Mononuclear cell (primary cell): ENCODE measurements around the gene PFKFB3. TPM values are rescaled to one million over a fixed set of nuclear protein-coding genes. Genes with fewer than 3 reads are reported as not detected.
"Not testable (repeated sequence)": the region's sequence is repeated elsewhere in the genome, so short reads cannot be mapped to it uniquely, and the experiment has no call there.

ENCODE experiments used
- H3K27me3 ChIP-seq: 2 replicates; pipeline ENCODE4 v1.6.0; 2011; ENCODE audit warnings: low read length, control low read depth; ENCODE audit not compliant: insufficient read depth
- H3K4me1 ChIP-seq: 2 replicates; pipeline ENCODE4 v1.5.1; 2011; ENCODE audit warnings: mild to moderate bottlenecking, low read length, control low read depth; ENCODE audit not compliant: insufficient read depth
- H3K4me3 ChIP-seq: 2 replicates; pipeline ENCODE4 v1.5.1; 2011; ENCODE audit warnings: mild to moderate bottlenecking, low read length, moderate library complexity
- H3K9me3 ChIP-seq: 2 replicates; pipeline ENCODE4 v1.5.1; 2011; ENCODE audit warnings: low read depth, mild to moderate bottlenecking, control low read depth, low read length
- total RNA-seq: library from RNA; depleted of rRNA; stranded (reverse); fragments of >200 nt; gene quantifications from one replicate; pipeline ENCODE4 v1.2.3, GENCODE V29; 2012

Gene PFKFB3
- total RNA-seq, 1 donor = 208 TPM

- H3K4me1 ChIP-seq = no peaks in the 10 kb centered on the region
- no peaks in the 10 kb centered on the region for H3K27me3 ChIP-seq
- no peak overlapping the region for H3K4me3 ChIP-seq
- no peaks in the 10 kb centered on the region for H3K9me3 ChIP-seq
Measured at GRCh38 chr10:6228647-6229046, 25.9 kb downstream of the PFKFB3 start.

GRCh38 chr10:6229290-6229689, 26.6 kb downstream of the PFKFB3 start:
- H3K4me3 ChIP-seq = no peak overlapping the region
- no peaks in the 10 kb centered on the region for H3K27me3 ChIP-seq
- no peaks in the 10 kb centered on the region for H3K4me1 ChIP-seq
- no peaks in the 10 kb centered on the region for H3K9me3 ChIP-seq

DNA sequence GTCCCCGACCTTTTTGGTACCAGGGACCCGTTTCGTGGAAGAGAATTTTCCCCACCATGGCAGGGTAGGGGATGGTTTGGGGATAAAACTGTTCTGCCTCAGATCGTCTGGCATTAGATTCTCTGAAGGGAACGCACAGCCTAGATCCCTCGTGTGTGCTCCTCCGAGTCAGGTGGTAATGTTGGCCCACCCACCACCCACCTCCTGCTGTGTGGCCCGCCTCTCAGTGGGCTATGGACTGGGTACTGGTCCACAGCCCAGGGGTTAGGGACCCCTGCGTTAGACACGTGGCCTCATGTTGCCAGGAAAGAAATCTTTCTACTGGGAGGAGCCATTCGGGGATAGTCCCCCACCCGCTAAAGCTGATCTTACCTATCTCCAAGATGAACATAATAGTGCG, 27.0 kb downstream of the PFKFB3 start:
- H3K27me3 ChIP-seq = no peaks in the 10 kb centered on the region
- no peak overlapping the region for H3K4me3 ChIP-seq
- no peaks in the 10 kb centered on the region for H3K4me1 ChIP-seq
- no peaks in the 10 kb centered on the region for H3K9me3 ChIP-seq

DNA sequence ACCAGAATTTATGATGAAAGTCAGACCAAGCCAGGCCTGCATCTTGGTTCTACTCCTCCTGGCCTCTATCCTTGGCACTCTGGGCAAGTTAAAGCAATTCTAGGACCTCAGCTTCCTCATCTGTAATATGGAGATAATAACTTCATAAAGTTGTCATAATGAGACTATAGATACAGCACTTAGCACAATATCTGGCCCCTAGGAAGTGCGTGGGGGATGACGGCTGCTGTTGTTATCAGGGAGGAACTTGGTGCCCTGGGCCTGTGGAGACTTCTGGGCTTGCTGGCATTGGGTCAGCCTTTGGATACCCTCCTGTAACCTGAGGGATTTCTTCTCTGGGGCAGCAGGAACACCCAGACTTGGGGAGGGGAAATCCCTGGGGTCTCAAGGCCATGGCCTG, 27.6 kb downstream of the PFKFB3 start:
- H3K4me1 ChIP-seq = no peaks in the 10 kb centered on the region
- no peak overlapping the region for H3K4me3 ChIP-seq
- no peaks in the 10 kb centered on the region for H3K27me3 ChIP-seq
- no peaks in the 10 kb centered on the region for H3K9me3 ChIP-seq

GRCh38 chr10:6231146-6231545, 28.4 kb downstream of the PFKFB3 start:
- Histone ChIP-seq H3K4me1 (no peaks in the 10 kb centered on the region), H3K27me3 (no peaks in the 10 kb centered on the region), H3K9me3 (no peaks in the 10 kb centered on the region), H3K4me3 (no peak overlapping the region)

DNA sequence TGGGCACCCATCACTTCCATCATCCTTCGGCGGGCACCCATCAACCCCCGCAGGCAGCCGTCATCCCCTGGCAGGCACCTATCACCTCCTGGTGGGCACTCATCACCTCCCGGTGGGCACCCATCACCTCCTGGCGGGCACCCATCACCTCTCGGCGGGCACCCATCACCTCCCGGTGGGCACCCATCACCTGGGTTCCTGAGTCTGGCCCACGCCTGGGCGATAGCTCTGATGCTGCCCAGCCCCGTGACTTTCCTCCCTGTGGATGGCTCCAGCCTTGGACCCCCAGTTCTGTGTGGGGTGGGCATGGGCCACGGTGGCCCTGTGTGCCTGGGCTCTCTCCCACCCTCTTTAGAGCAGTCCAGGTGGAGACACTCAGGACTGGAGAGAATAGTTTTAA, 29.0 kb downstream of the PFKFB3 start:
- no peaks in the 10 kb centered on the region for H3K4me1 ChIP-seq
- H3K27me3 ChIP-seq = no peaks in the 10 kb centered on the region
- no peaks in the 10 kb centered on the region for H3K9me3 ChIP-seq
- H3K4me3 ChIP-seq = no peak overlapping the region

GRCh38 chr10:6232225-6232807, 29.6 kb downstream of the PFKFB3 start:
- Histone ChIP-seq H3K27me3 (no peaks in the 10 kb centered on the region), H3K4me1 (no peaks in the 10 kb centered on the region), H3K9me3 (no peaks in the 10 kb centered on the region), H3K4me3 (no peak overlapping the region)

DNA sequence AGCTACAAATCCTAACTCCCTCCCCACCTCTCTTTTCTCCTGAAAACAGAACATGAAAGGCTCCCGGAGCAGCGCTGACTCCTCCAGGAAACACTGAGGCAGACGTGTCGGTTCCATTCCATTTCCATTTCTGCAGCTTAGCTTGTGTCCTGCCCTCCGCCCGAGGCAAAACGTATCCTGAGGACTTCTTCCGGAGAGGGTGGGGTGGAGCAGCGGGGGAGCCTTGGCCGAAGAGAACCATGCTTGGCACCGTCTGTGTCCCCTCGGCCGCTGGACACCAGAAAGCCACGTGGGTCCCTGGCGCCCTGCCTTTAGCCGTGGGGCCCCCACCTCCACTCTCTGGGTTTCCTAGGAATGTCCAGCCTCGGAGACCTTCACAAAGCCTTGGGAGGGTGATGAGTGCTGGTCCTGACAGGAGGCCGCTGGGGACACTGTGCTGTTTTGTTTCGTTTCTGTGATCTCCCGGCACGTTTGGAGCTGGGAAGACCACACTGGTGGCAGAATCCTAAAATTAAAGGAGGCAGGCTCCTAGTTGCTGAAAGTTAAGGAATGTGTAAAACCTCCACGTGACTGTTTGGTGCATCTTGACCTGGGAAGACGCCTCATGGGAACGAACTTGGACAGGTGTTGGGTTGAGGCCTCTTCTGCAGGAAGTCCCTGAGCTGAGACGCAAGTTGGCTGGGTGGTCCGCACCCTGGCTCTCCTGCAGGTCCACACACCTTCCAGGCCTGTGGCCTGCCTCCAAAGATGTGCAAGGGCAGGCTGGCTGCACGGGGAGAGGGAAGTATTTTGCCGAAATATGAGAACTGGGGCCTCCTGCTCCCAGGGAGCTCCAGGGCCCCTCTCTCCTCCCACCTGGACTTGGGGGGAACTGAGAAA, 30.4 kb downstream of the PFKFB3 start:
- no peaks in the 10 kb centered on the region for H3K4me1 ChIP-seq
- no peaks in the 10 kb centered on the region for H3K27me3 ChIP-seq
- no peak overlapping the region for H3K4me3 ChIP-seq
- H3K9me3 ChIP-seq = no peaks in the 10 kb centered on the region

DNA sequence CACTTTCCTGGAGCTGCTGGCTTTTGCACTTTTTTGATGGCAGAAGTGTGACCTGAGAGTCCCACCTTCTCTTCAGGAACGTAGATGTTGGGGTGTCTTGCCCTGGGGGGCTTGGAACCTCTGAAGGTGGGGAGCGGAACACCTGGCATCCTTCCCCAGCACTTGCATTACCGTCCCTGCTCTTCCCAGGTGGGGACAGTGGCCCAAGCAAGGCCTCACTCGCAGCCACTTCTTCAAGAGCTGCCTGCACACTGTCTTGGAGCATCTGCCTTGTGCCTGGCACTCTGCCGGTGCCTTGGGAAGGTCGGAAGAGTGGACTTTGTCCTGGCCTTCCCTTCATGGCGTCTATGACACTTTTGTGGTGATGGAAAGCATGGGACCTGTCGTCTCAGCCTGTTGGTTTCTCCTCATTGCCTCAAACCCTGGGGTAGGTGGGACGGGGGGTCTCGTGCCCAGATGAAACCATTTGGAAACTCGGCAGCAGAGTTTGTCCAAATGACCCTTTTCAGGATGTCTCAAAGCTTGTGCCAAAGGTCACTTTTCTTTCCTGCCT, 31.1 kb downstream of the PFKFB3 start:
- H3K27me3 ChIP-seq = no peaks in the 10 kb centered on the region
- no peak overlapping the region for H3K4me3 ChIP-seq
- no peaks in the 10 kb centered on the region for H3K9me3 ChIP-seq
- H3K4me1 ChIP-seq = peaks cover 4% of the 10 kb centered on the region

DNA sequence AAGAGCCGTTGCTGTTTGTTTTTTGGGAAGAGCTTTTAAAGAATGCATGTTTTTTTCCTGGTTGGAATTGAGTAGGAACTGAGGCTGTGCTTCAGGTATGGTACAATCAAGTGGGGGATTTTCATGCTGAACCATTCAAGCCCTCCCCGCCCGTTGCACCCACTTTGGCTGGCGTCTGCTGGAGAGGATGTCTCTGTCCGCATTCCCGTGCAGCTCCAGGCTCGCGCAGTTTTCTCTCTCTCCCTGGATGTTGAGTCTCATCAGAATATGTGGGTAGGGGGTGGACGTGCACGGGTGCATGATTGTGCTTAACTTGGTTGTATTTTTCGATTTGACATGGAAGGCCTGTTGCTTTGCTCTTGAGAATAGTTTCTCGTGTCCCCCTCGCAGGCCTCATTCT, 31.6 kb downstream of the PFKFB3 start:
- H3K4me1 ChIP-seq = peaks cover 10% of the 10 kb centered on the region
- no peak overlapping the region for H3K4me3 ChIP-seq
- no peaks in the 10 kb centered on the region for H3K27me3 ChIP-seq
- H3K9me3 ChIP-seq = no peaks in the 10 kb centered on the region

GRCh38 chr10:6236349-6237198, 33.8 kb downstream of the PFKFB3 start:
- Histone ChIP-seq H3K27me3 (no peaks in the 10 kb centered on the region), H3K4me3 (no peak overlapping the region), H3K9me3 (no peaks in the 10 kb centered on the region), H3K4me1 (peaks cover 14% of the 10 kb centered on the region)

GRCh38 chr10:6237199-6237530, 34.4 kb downstream of the PFKFB3 start:
- Histone ChIP-seq H3K4me3 (no peak overlapping the region), H3K27me3 (no peaks in the 10 kb centered on the region), H3K4me1 (peaks cover 14% of the 10 kb centered on the region), H3K9me3 (no peaks in the 10 kb centered on the region)

DNA sequence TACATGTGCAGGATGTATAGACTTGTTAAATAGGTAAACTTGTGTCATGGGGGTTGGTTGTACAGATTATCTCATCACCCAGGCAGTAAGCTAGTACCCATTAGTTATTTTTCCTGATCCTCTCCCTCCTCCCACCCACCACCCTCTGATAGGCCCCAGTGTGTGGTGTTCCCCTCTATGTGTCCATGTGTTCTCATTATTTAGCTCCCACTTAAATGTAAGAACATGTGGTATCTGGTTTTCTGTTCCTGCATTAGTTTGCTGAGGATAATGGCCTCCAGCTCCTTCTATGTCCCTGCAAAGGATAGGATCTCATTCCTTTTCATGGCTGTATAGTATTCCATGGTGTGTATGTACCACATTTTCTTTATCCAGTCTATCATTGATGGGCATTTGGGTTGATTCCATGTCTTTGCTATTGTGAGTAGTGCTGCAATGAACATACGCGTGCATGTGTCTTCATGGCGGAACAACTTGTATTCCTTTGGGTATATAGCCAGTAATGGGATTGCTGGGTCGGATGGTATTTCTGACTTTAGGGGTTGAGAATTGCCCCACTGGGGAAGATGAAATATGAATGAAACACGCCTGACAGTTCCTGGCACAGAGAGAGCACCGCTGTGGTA, 36.0 kb downstream of the PFKFB3 start:
- H3K27me3 ChIP-seq, H3K4me3 ChIP-seq, H3K9me3 ChIP-seq: not testable (repeated sequence)
- peaks cover 14% of the 10 kb centered on the region for H3K4me1 ChIP-seq

DNA sequence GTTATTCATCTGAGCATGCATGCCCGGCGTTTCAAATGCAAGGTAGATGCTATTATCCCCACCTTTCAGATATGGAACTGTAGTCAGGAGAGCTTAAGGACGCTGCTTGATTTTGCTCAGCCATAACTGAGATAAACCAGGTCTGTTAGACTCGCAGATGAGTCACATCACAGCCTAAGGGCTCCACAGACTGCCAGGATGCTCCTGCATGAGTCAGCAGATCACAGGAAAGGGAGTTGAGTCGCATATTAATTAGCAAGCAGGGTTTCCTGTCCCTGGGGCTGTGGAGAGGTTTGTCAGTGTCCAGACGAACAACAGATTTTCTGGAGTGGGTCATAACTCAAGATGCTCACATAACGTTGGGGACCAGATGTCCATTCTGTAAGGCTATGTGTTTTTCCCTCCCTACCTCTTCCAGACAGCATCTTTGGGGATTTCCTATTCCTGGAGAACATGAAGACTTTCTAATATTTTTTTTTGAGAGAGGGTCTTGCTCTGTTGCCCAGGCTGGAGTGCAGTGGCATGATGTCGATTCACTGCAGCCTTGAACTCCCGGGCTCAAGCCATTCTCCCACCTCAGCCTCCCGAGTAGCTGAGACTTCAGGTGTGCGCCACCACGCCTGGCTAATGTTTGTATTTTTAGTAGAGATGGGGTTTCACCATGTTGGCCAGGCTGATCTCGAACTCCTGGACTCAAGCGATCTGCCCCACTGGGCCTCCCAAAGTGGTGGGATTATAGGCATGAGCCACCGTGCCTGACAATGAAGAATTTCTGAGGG, 36.7 kb downstream of the PFKFB3 start:
- Histone ChIP-seq H3K27me3 (no peaks in the 10 kb centered on the region), H3K4me1 (peaks cover 18% of the 10 kb centered on the region), H3K4me3 (no peak overlapping the region), H3K9me3 (no peaks in the 10 kb centered on the region)
